Astrocyte of the hippocampus (primary cell): Measurements from ENCODE around the gene SPPL2B.
"Not testable (repeated sequence)": the region's sequence is repeated elsewhere in the genome, so short reads cannot be mapped to it uniquely, and the experiment has no call there.

Experiments
- DNase-seq: peaks from one replicate; pipeline ENCODE4 v3.0.0; 2011; ENCODE audit warnings: low read depth, low spot score

SPPL2B gene

GRCh38 chr19:2328401-2329148, at the start of gene SPPL2B, which contains the start of gene LSM7:
Gene SPPL2B, plus strand, starts transcription at chr19:2328684. Its CDS starts 26 bp downstream, at chr19:2328710.
Gene LSM7, minus strand, starts transcription at chr19:2328586. Its CDS starts 20 bp downstream, at chr19:2328566.
- DNase-seq = peak; percentile 96

GRCh38 chr19:2280633-2281264, 47.7 kb upstream of the SPPL2B start:
- no peak for DNase-seq

- DNase-seq = not testable (repeated sequence)
Measured at GRCh38 chr19:2281265-2282061, 47.0 kb upstream of the SPPL2B start.

GRCh38 chr19:2282062-2282861, 46.2 kb upstream of the SPPL2B start, which contains the start of gene PEAK3:
Gene PEAK3, minus strand, starts transcription at chr19:2282175. Its CDS starts 1,244 bp downstream, at chr19:2280931.
- peak; percentile 74 for DNase-seq

GRCh38 chr19:2282862-2283237, 45.6 kb upstream of the SPPL2B start:
- DNase-seq = no peak

- no peak for DNase-seq
Measured at GRCh38 chr19:2283835-2284507, 44.5 kb upstream of the SPPL2B start.

GRCh38 chr19:2286402-2287140, 41.9 kb upstream of the SPPL2B start:
- DNase-seq = no peak

- DNase-seq = no peak
Measured at GRCh38 chr19:2287585-2288337, 40.7 kb upstream of the SPPL2B start.

GRCh38 chr19:2288338-2288817, 40.1 kb upstream of the SPPL2B start:
- no peak for DNase-seq

GRCh38 chr19:2288818-2289713, 39.4 kb upstream of the SPPL2B start:
- no peak for DNase-seq

- DNase-seq = peak; percentile 39
Measured at GRCh38 chr19:2289714-2290435, 38.6 kb upstream of the SPPL2B start.

GRCh38 chr19:2290441-2291184, 37.9 kb upstream of the SPPL2B start:
- peak; percentile 36 for DNase-seq

GRCh38 chr19:2291185-2291751, 37.2 kb upstream of the SPPL2B start:
- peak; percentile 54 for DNase-seq

- DNase-seq = peak; percentile 36
Measured at GRCh38 chr19:2294687-2295335, 33.7 kb upstream of the SPPL2B start.

- no peak for DNase-seq
Measured at GRCh38 chr19:2296141-2296540, 32.3 kb upstream of the SPPL2B start.

GRCh38 chr19:2300533-2300932, 28.0 kb upstream of the SPPL2B start:
- DNase-seq = no peak
